22Rv1 (cell line): ENCODE results near the gene ILRUN.

Experiments
- ZFX ChIP-seq: fragments of 450-650 bp; IDR thresholded peaks from 2 replicates; pipeline ENCODE4 v1.6.1; 2017; ENCODE audit warnings: antibody characterized with exemption, borderline replicate concordance
- TF ChIP-seq, protein P1 (sequence below): fragments of 450-650 bp; IDR thresholded peaks from 2 replicates; pipeline ENCODE4 v1.5.1; 2017; ENCODE audit warnings: mild to moderate bottlenecking

GRCh38 chr6:34705241-34705640 lies 8.7 kb upstream of the ILRUN start:
- TF ChIP-seq, protein P1, sequence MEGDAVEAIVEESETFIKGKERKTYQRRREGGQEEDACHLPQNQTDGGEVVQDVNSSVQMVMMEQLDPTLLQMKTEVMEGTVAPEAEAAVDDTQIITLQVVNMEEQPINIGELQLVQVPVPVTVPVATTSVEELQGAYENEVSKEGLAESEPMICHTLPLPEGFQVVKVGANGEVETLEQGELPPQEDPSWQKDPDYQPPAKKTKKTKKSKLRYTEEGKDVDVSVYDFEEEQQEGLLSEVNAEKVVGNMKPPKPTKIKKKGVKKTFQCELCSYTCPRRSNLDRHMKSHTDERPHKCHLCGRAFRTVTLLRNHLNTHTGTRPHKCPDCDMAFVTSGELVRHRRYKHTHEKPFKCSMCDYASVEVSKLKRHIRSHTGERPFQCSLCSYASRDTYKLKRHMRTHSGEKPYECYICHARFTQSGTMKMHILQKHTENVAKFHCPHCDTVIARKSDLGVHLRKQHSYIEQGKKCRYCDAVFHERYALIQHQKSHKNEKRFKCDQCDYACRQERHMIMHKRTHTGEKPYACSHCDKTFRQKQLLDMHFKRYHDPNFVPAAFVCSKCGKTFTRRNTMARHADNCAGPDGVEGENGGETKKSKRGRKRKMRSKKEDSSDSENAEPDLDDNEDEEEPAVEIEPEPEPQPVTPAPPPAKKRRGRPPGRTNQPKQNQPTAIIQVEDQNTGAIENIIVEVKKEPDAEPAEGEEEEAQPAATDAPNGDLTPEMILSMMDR: no peak
- no peak for TF ChIP-seq ZFX
